Endothelial cell of umbilical vein (primary cell): ENCODE results near the gene TPGS2. TPM values are rescaled to one million over a fixed set of nuclear protein-coding genes. Genes with fewer than 3 reads are reported as not detected.

Experiments
- BruUV-seq: library from RNA; stranded (reverse); fragments of 400-500 nt; replicated peaks from 2 replicates; lab custom pipeline; 2021; lab: Mats Ljungman, UMichigan
- CTCF ChIA-PET: fragments of 300-600, 350-600 bp; sonication (Branson Sonifier 250); formaldehyde crosslinking; loops from one replicate; lab custom pipeline; 2021; ENCODE audit warnings: antibody characterized with exemption, inconsistent platforms; lab: Charles Lee
- POLR2A ChIA-PET: fragments of 300-600, 350-600 bp; sonication (Branson Sonifier 250); formaldehyde crosslinking; loops from one replicate; lab custom pipeline; 2021; ENCODE audit warnings: antibody characterized with exemption, inconsistent platforms; lab: Charles Lee
- DNase-seq: peaks from one replicate; pipeline ENCODE4 v3.0.0-alpha.2; 2011; ENCODE audit warnings: low read depth, low spot score
- FAIRE-seq: peaks from 2 replicates; lab custom pipeline; 2011; peaks lifted over from hg19 to GRCh38; lab: Jason Lieb, UNC
- H2AFZ ChIP-seq: 2 replicates; pipeline ENCODE4 v1.6.0; 2012; ENCODE audit warnings: low read depth, low read length, control low read depth, inconsistent platforms
- H3K27ac ChIP-seq: 2 replicates; pipeline ENCODE4 v1.5.1; 2011; ENCODE audit warnings: low read depth, mild to moderate bottlenecking, control low read depth, low read length, moderate library complexity; ENCODE audit not compliant: insufficient read depth
- H3K27me3 ChIP-seq, 2 experiments: 2 replicates each; pipeline versions ENCODE4 v1.6.0 to v1.6.1; 2011; ENCODE audit warnings: low read length in 2 of 2, mixed read lengths in 1 of 2; ENCODE audit not compliant: control insufficient read depth in 2 of 2, insufficient read depth in 2 of 2
- H3K36me3 ChIP-seq, 2 experiments: 2 replicates in 1 of 2; 3 replicates in 1 of 2; pipeline ENCODE4 v1.5.1; 2011; ENCODE audit warnings: low read length in 2 of 2, mild to moderate bottlenecking in 1 of 2, moderate library complexity in 1 of 2; ENCODE audit not compliant: control insufficient read depth in 2 of 2, insufficient read depth in 2 of 2; ENCODE audit errors: extremely low read depth in 1 of 2
- H3K4me1 ChIP-seq: 3 replicates; pipeline ENCODE4 v1.5.1; 2011; ENCODE audit warnings: mild to moderate bottlenecking, low read length; ENCODE audit not compliant: control insufficient read depth, insufficient read depth; ENCODE audit errors: extremely low read depth
- H3K4me2 ChIP-seq: 2 replicates; pipeline ENCODE4 v1.6.1; 2011; ENCODE audit warnings: low read length, control low read depth, mixed read lengths; ENCODE audit not compliant: insufficient read depth
- H3K4me3 ChIP-seq, 3 experiments: fragments of 200-600 bp in 1 of 3; sonication (generic), shearing (Covaris generic) in 1 of 3; replicated peaks in 1 of 3; 2 replicates each; pipeline ENCODE4 v1.5.1; 2011 to 2016; ENCODE audit warnings: control low read depth in 3 of 3, low read length in 3 of 3, mild to moderate bottlenecking in 2 of 3, inconsistent platforms in 1 of 3, low read depth in 1 of 3, moderate library complexity in 1 of 3; ENCODE audit not compliant: insufficient read depth in 1 of 3
- H3K79me2 ChIP-seq: 2 replicates; pipeline ENCODE4 v1.6.0; 2012; ENCODE audit warnings: low read length, inconsistent platforms; ENCODE audit not compliant: control insufficient read depth, insufficient read depth
- H3K9ac ChIP-seq: replicated peaks from 2 replicates; pipeline ENCODE3; 2011; ENCODE audit warnings: low read length, control low read depth; ENCODE audit not compliant: insufficient read depth; ENCODE audit errors: extremely low read depth
- H3K9me1 ChIP-seq: replicated peaks from 3 replicates; pipeline ENCODE4 v1.6.0; 2011; ENCODE audit warnings: mild to moderate bottlenecking, low read length; ENCODE audit not compliant: control insufficient read depth, insufficient read depth; ENCODE audit errors: extremely low read depth
- H3K9me3 ChIP-seq: replicated peaks from 2 replicates; pipeline ENCODE4 v1.5.1; 2012; ENCODE audit warnings: low read length, inconsistent platforms; ENCODE audit not compliant: control insufficient read depth, insufficient read depth
- H4K20me1 ChIP-seq: replicated peaks from 2 replicates; pipeline ENCODE3; 2011; ENCODE audit warnings: mild to moderate bottlenecking, low read length; ENCODE audit not compliant: control insufficient read depth, insufficient read depth; ENCODE audit errors: extremely low read depth
- CTCF ChIP-seq, 2 donors: IDR thresholded peaks; 1 replicate in 1 of 2; 2 replicates in 1 of 2; pipeline ENCODE4 v1.5.1; 2011; ENCODE audit warnings: low read length in 2 of 2, mild to moderate bottlenecking in 2 of 2, moderate library complexity in 2 of 2, control low read depth in 1 of 2, inconsistent platforms in 1 of 2, low read depth in 1 of 2; ENCODE audit not compliant: insufficient read depth in 1 of 2; ENCODE audit errors: extremely low read depth in 1 of 2
- EZH2 ChIP-seq: IDR thresholded peaks from 2 replicates; pipeline ENCODE4 v1.6.1; 2012; ENCODE audit warnings: borderline replicate concordance, low read depth, mild to moderate bottlenecking, moderate library complexity, low read length, inconsistent platforms; ENCODE audit not compliant: severe bottlenecking
- FOS ChIP-seq: IDR thresholded peaks from 2 replicates; pipeline ENCODE4 v1.6.1; 2011; ENCODE audit warnings: mild to moderate bottlenecking, low read length, moderate library complexity, borderline replicate concordance; ENCODE audit not compliant: insufficient read depth
- GATA2 ChIP-seq: IDR thresholded peaks from 2 replicates; pipeline ENCODE4 v1.7.0; 2011; ENCODE audit warnings: low read depth, mild to moderate bottlenecking, moderate library complexity, mixed read lengths, low read length; ENCODE audit not compliant: insufficient read length, insufficient read depth
- JUN ChIP-seq: IDR thresholded peaks from 2 replicates; pipeline ENCODE4 v1.6.1; 2011; ENCODE audit warnings: borderline replicate concordance, low read depth; ENCODE audit not compliant: insufficient read length, insufficient read depth
- MAX ChIP-seq: IDR thresholded peaks from 2 replicates; pipeline ENCODE4 v1.6.1; 2011; ENCODE audit not compliant: insufficient read depth, insufficient read length
- MYC ChIP-seq: IDR thresholded peaks from one replicate; pipeline ENCODE4 v1.6.1; 2011; ENCODE audit warnings: mild to moderate bottlenecking, low read depth, low read length
- POLR2A ChIP-seq: IDR thresholded peaks from 2 replicates; pipeline ENCODE4 v1.6.1; 2012; ENCODE audit warnings: low read depth, mild to moderate bottlenecking, control low read depth, low read length
- POLR2AphosphoS5 ChIP-seq: IDR thresholded peaks from 2 replicates; pipeline ENCODE4 v1.6.1; 2012; ENCODE audit warnings: low read depth, mild to moderate bottlenecking, control low read depth, low read length, moderate library complexity; ENCODE audit not compliant: insufficient read depth
- dilution Hi-C: fragments of 300-500 bp; cut with MboI; formaldehyde crosslinking; loops from one replicate; pipeline ENCODE4 v1.15.0; 2019; ENCODE audit warnings: low sequenced_read_pairs; ENCODE audit not compliant: extremely low pct_ligation_motif_present
- intact Hi-C: fragments of 100-400 bp; cut with micrococcal nuclease; formaldehyde crosslinking; loops from one replicate; pipeline ENCODE4 v1.10.0; 2022
- polyA plus RNA-seq, 4 experiments: library from polyadenylated mRNA; depleted of rRNA in 3 of 4; stranded (reverse) in 3 of 4; unstranded in 1 of 4; fragments of >200 nt; gene quantifications; 2 replicates each; pipeline versions ENCODE4 v1.2.1 to v1.2.3, GENCODE V29; 2011 to 2012; ENCODE audit warnings: missing spikeins in 1 of 4
- total RNA-seq: library from RNA; stranded (reverse); gene quantifications from 2 replicates; pipeline ENCODE4 v1.2.3, GENCODE V29; 2021

TPGS2 gene
- total and polyA plus RNA-seq, 2 donors (not counting 3 experiments of a cell fraction or from before 2014, with no cell fraction given), result 150 to 232 TPM

- dilution Hi-C loops, result no loop called here
- peaks cover 11 to 23% of the 10 kb centered on the region in 2 experiments for H3K36me3 ChIP-seq
- no peak overlapping the region for H3K4me2 ChIP-seq
- H3K9me1 ChIP-seq, result no peaks in the 10 kb centered on the region
- no peaks in the 10 kb centered on the region for H3K4me1 ChIP-seq
- no peak for TF ChIP-seq GATA2
- ChIA-PET CTCF (interaction anchor here (1.1 kb wide), 1 partner anchor 117 kb away, joined by 4 read pairs; no protein-coding TSS in a partner anchor), POLR2A (no interaction called here)
- DNase-seq (no peak), FAIRE-seq (no peak)
- no TSS peak for BruUV-seq
- no peak overlapping the region for H3K27ac ChIP-seq
- H3K79me2 ChIP-seq, result peaks cover 2% of the 10 kb centered on the region
- H3K27me3 ChIP-seq, result no peaks in the 10 kb centered on the region
- no peak overlapping the region for H3K9ac ChIP-seq
- H2AFZ ChIP-seq, result no peak overlapping the region
- intact Hi-C loops, result loop anchor here (5.0 kb wide), 1 partner anchor 708 kb away; no protein-coding TSS in a partner anchor
- H3K4me3 ChIP-seq, result no peak overlapping the region
- H3K9me3 ChIP-seq, result no peaks in the 10 kb centered on the region
- no peaks in the 10 kb centered on the region for H4K20me1 ChIP-seq
These were observed 23.7 kb downstream of the TPGS2 start for GRCh38 chr18:36805105-36805504.

- H2AFZ ChIP-seq, result no peak overlapping the region
- no peak overlapping the region for H3K4me2 ChIP-seq
- H3K27ac ChIP-seq, result no peak overlapping the region
- BruUV-seq, result no TSS peak
- no peaks in the 10 kb centered on the region for H3K9me1 ChIP-seq
- H4K20me1 ChIP-seq, result no peaks in the 10 kb centered on the region
- peaks cover 12 to 27% of the 10 kb centered on the region in 2 experiments for H3K36me3 ChIP-seq
- no peaks in the 10 kb centered on the region for H3K4me1 ChIP-seq
- dilution Hi-C loops (no loop called here), intact Hi-C loops (no loop called here)
- no peak overlapping the region for H3K4me3 ChIP-seq
- H3K9me3 ChIP-seq, result no peaks in the 10 kb centered on the region
- DNase-seq, result no peak
- TF ChIP-seq JUN, result no peak
- TF ChIP-seq CTCF (IDR thresholded peaks at IDR 0.05; ENCODE audit: extremely low read depth in 1 of 2, insufficient read depth in 1 of 2, low read depth in 1 of 2, low read length in 2 of 2), result no peak
- TF ChIP-seq POLR2AphosphoS5, result no peak
- TF ChIP-seq MAX, result no peak
- TF ChIP-seq EZH2, result no peak
- TF ChIP-seq POLR2A, result no peak
- no peak for TF ChIP-seq FOS
- TF ChIP-seq GATA2, result no peak
- no peak for TF ChIP-seq MYC
- H3K9ac ChIP-seq, result no peak overlapping the region
- no peak for FAIRE-seq
- no peaks in the 10 kb centered on the region for H3K27me3 ChIP-seq
- ChIA-PET CTCF (interaction anchor here (1.0 to 2.1 kb wide), 3 partner anchors 10 to 111 kb away, joined by 3 to 10 read pairs (median 6); no protein-coding TSS in a partner anchor), POLR2A (no interaction called here)
- no peaks in the 10 kb centered on the region for H3K79me2 ChIP-seq
These were observed 29.9 kb downstream of the TPGS2 start for GRCh38 chr18:36798738-36799473.
